Measurements from ENCODE around the gene CENPK. TPM values are rescaled to one million over a fixed set of nuclear protein-coding genes. Genes with fewer than 3 reads are reported as not detected.

Gene CENPK
- total and polyA plus RNA-seq, 9 of the 15 experiments (the other 6 are each of a cell fraction or from before 2014, with no cell fraction given): 30.8 to 134 (median 69.0) TPM

- TF ChIP-seq HNRNPLL (IDR thresholded peaks at IDR 0.05; ENCODE audit: low read depth, low read length, poor library complexity, severe bottlenecking): no peak
- no peak for TF ChIP-seq TAF1 (IDR thresholded peaks at IDR 0.05; ENCODE audit: control insufficient read depth, extremely low read depth, insufficient read depth, low read length, severe bottlenecking)
- no peak for TF ChIP-seq PURB (CRISPR knock-in tag; IDR thresholded peaks at IDR 0.05; ENCODE audit: low read depth)
- TF ChIP-seq, protein P1, sequence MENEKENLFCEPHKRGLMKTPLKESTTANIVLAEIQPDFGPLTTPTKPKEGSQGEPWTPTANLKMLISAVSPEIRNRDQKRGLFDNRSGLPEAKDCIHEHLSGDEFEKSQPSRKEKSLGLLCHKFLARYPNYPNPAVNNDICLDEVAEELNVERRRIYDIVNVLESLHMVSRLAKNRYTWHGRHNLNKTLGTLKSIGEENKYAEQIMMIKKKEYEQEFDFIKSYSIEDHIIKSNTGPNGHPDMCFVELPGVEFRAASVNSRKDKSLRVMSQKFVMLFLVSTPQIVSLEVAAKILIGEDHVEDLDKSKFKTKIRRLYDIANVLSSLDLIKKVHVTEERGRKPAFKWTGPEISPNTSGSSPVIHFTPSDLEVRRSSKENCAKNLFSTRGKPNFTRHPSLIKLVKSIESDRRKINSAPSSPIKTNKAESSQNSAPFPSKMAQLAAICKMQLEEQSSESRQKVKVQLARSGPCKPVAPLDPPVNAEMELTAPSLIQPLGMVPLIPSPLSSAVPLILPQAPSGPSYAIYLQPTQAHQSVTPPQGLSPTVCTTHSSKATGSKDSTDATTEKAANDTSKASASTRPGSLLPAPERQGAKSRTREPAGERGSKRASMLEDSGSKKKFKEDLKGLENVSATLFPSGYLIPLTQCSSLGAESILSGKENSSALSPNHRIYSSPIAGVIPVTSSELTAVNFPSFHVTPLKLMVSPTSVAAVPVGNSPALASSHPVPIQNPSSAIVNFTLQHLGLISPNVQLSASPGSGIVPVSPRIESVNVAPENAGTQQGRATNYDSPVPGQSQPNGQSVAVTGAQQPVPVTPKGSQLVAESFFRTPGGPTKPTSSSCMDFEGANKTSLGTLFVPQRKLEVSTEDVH (IDR thresholded peaks at IDR 0.05; ENCODE audit: low read depth, partially characterized antibody): no peak
- no peak for TF ChIP-seq RBFOX2 (IDR thresholded peaks at IDR 0.05; ENCODE audit: low read depth, low read length)
Measured at GRCh38 chr5:65556181-65556580, 6.8 kb downstream of the CENPK start (continued).

DNA sequence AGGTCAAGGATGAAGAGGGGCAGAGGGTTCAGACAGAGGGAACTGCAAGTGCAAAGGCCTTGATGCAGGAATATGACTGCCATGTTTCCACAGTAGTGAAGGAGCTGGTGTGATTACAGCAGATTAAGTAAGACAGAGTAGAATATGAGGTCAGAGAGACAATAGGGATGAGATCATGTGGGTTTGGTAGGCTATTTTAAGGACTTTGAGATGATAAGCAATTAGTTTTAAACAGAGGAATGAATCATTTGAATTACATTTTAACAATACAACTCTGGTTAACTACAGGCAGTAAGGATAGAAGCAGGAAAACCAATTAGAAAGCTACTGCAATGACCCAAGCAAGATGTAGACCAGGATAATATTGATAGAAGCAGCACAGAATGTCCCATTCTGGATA lies 7.7 kb downstream of the CENPK start:
- intact Hi-C loops (cut with micrococcal nuclease) (no loop called here), in situ Hi-C loops (cut with MboI) (no loop called here)
- no peak for FAIRE-seq
- H3K4me3 ChIP-seq: no peak overlapping the region
- no peak for DNase-seq (ENCODE audit: extremely low read depth in 1 of 4, low spot score in 3 of 4)
- no peak overlapping the region for H2AFZ ChIP-seq (ENCODE audit: low read depth, low read length)
- no TSS peak for BruUV-seq (replicated peaks)
- H3K36me3 ChIP-seq (ENCODE audit: control insufficient read depth, insufficient read depth, low read length): peaks cover 75% of the 10 kb centered on the region
- H3K79me2 ChIP-seq (ENCODE audit: control insufficient read depth, insufficient read depth, low read length): peaks cover 13% of the 10 kb centered on the region
- ChIA-PET POLR2A (interaction anchor here (1.6 to 1.8 kb wide), 2 partner anchors 9 to 19 kb away, joined by 6 to 7 read pairs; no protein-coding TSS in a partner anchor), CTCF (ENCODE audit: low intra/inter-chr PET ratio) (no interaction called here)
- no peak overlapping the region for H3K27ac ChIP-seq (ENCODE audit: extremely low read depth, low read depth, low read length)
- no peak overlapping the region for H3K4me2 ChIP-seq (ENCODE audit: insufficient read depth, low read length)
- H3K9ac ChIP-seq (ENCODE audit: insufficient read depth in 1 of 2, low read depth in 2 of 2, low read length in 2 of 2): no peak overlapping the region
- no peaks in the 10 kb centered on the region; a peak in 1 of 5 replicates for H3K4me1 ChIP-seq (replicated peaks in 1 of 2; ENCODE audit: control insufficient read depth in 2 of 2, insufficient read depth in 2 of 2, low read length in 2 of 2)
- H3K27me3 ChIP-seq (ENCODE audit: control insufficient read depth in 2 of 2, insufficient read depth in 2 of 2, low read length in 2 of 2): no peaks in the 10 kb centered on the region
- H3K9me3 ChIP-seq (replicated peaks; ENCODE audit: control insufficient read depth, insufficient read depth, low read depth, low read length): no peaks in the 10 kb centered on the region
- peaks cover 5% of the 10 kb centered on the region; the same call in 1 of the 2 replicates for H4K20me1 ChIP-seq (replicated peaks; ENCODE audit: control insufficient read depth, insufficient read depth, low read length)
- peak; percentile 46; the same call in 2 of the 3 replicates for ATAC-seq
- H3K9me1 ChIP-seq (ENCODE audit: control insufficient read depth, insufficient read depth, low read length): no peaks in the 10 kb centered on the region
- TF ChIP-seq, protein P2, sequence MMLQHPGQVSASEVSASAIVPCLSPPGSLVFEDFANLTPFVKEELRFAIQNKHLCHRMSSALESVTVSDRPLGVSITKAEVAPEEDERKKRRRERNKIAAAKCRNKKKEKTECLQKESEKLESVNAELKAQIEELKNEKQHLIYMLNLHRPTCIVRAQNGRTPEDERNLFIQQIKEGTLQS (IDR thresholded peaks at IDR 0.05): peak; percentile 72
- TF ChIP-seq, protein P2 (CRISPR knock-in tag; conservative IDR thresholded peaks at IDR 0.05): no peak
- TF ChIP-seq STAT5B (CRISPR knock-in tag; IDR thresholded peaks at IDR 0.05): no peak
- no peak for TF ChIP-seq IFI16 (CRISPR knock-in tag; IDR thresholded peaks at IDR 0.05)
- no peak for TF ChIP-seq GATAD2B (IDR thresholded peaks at IDR 0.05; ENCODE audit: borderline replicate concordance)
- no peak for TF ChIP-seq MED1 (CRISPR knock-in tag; IDR thresholded peaks at IDR 0.05; ENCODE audit: borderline replicate concordance)
- TF ChIP-seq SOX6 (IDR thresholded peaks at IDR 0.05): peak; percentile 78
- no peak for TF ChIP-seq PML (IDR thresholded peaks at IDR 0.05; ENCODE audit: low read length)
- no peak for TF ChIP-seq NR2C2 (CRISPR knock-in tag; IDR thresholded peaks at IDR 0.05)
- TF ChIP-seq NR2C2 (tag; IDR thresholded peaks at IDR 0.05): 0 out of 2 replicates have a peak, but pooled peaks have one; percentile 10
- no peak for TF ChIP-seq ZNF79 (CRISPR knock-in tag; IDR thresholded peaks at IDR 0.05; ENCODE audit: low read depth)
- TF ChIP-seq NR0B1 (IDR thresholded peaks at IDR 0.05; ENCODE audit: partially characterized antibody): no peak
- TF ChIP-seq FOXK1 (CRISPR knock-in tag; IDR thresholded peaks at IDR 0.05; ENCODE audit: borderline replicate concordance): no peak

All from K562 (cell line).